RPMI7951 (cell line): ENCODE results near the gene ITGB2. TPM values are rescaled to one million over a fixed set of nuclear protein-coding genes. Genes with fewer than 3 reads are reported as not detected.

ENCODE experiments used
- DNase-seq: peaks from one replicate; pipeline ENCODE4 v3.0.0-alpha.2; 2012; ENCODE audit warnings: low read depth
- total RNA-seq: library from RNA; depleted of rRNA; stranded (reverse); fragments of >200 nt; shearing (Covaris generic); gene quantifications from 2 replicates; pipeline ENCODE4 v1.2.3, GENCODE V29; 2014; rRNA removed

The ITGB2 gene
- total RNA-seq, 1 experiment from 2014 or later: not detected

- DNase-seq: peak; percentile 54
Observed at GRCh38 chr21:44846485-44847260, 74.0 kb downstream of the ITGB2 start.

- no peak for DNase-seq
Observed at GRCh38 chr21:44846224-44846484, 74.5 kb downstream of the ITGB2 start.

GRCh38 chr21:44845418-44846223 lies 75.1 kb downstream of the ITGB2 start:
- peak; percentile 75 for DNase-seq

GRCh38 chr21:44844256-44844655 lies 76.4 kb downstream of the ITGB2 start:
- DNase-seq: no peak

- no peak for DNase-seq
Observed at GRCh38 chr21:44842721-44843445, 77.8 kb downstream of the ITGB2 start.

GRCh38 chr21:44842087-44842486 lies 78.6 kb downstream of the ITGB2 start:
- no peak for DNase-seq

- DNase-seq: no peak
Observed at GRCh38 chr21:44840771-44841170, 79.9 kb downstream of the ITGB2 start.

- no peak for DNase-seq
Observed at GRCh38 chr21:44838951-44839350, 81.7 kb downstream of the ITGB2 start.

- DNase-seq: no peak
Observed at GRCh38 chr21:44838039-44838895, 82.4 kb downstream of the ITGB2 start.

GRCh38 chr21:44837537-44837936 lies 83.2 kb downstream of the ITGB2 start:
- DNase-seq: no peak

GRCh38 chr21:44836666-44837471 lies 83.8 kb downstream of the ITGB2 start:
- peak; percentile 24 for DNase-seq

- DNase-seq: no peak
Observed at GRCh38 chr21:44836349-44836665, 84.4 kb downstream of the ITGB2 start.

Other genes with a start within 250 kb of the ITGB2 start
- not detected in 2 replicates for gene KRTAP12-1, start 238.7 kb downstream of the ITGB2 start, total RNA-seq
- gene KRTAP10-12, start 223.7 kb downstream of the ITGB2 start, total RNA-seq: not detected in 2 replicates
- not detected in 2 replicates for gene TSPEAR, start 209.3 kb downstream of the ITGB2 start, total RNA-seq
- 40.2 and 40.7 TPM in 2 replicates for gene UBE2G2, start 119.1 kb downstream of the ITGB2 start, total RNA-seq
- gene SUMO3, start 102.8 kb downstream of the ITGB2 start, total RNA-seq: 88.6 and 100.0 TPM in 2 replicates
- 241 and 255 TPM in 2 replicates for gene PTTG1IP, start 47.2 kb downstream of the ITGB2 start, total RNA-seq
- 9.0 and 17.0 TPM in 2 replicates for gene SLX9, start 19.1 kb upstream of the ITGB2 start, total RNA-seq
- 1.2 and 1.3 TPM in 2 replicates for gene ADARB1, start 153.7 kb upstream of the ITGB2 start, total RNA-seq